GM12878 (cell line): Measurements from ENCODE around the gene PLEKHA6. TPM values are rescaled to one million over a fixed set of nuclear protein-coding genes. Genes with fewer than 3 reads are reported as not detected.

ENCODE experiments used
- ATAC-seq: fragments of 200-7000 bp; cut with Tn5 transposase; 3 replicates; pipeline ENCODE4 v1.9.1; 2020; ENCODE audit warnings: mild to moderate bottlenecking, moderate library complexity
- BruUV-seq: library from RNA; stranded (reverse); fragments of 400-500 nt; replicated peaks from 2 replicates; lab custom pipeline; 2021; lab: Mats Ljungman, UMichigan
- CTCF ChIA-PET: fragments of 300-600 bp; sonication (Branson Sonifier 250); formaldehyde crosslinking; extraction: SDS; loops from one replicate; lab custom pipeline; 2021; ENCODE audit warnings: inconsistent platforms; lab: Yijun Ruan, JAX
- POLR2A ChIA-PET: fragments of 350-600 bp; formaldehyde crosslinking; extraction: SDS; loops from one replicate; lab custom pipeline; 2021; ENCODE audit warnings: inconsistent platforms; lab: Charles Lee
- RAD21 ChIA-PET: fragments of 300-600 bp; sonication (Branson Sonifier 250); formaldehyde crosslinking; loops from one replicate; lab custom pipeline; 2023; ENCODE audit warnings: antibody characterized with exemption; ENCODE audit not compliant: unreplicated experiment; lab: Charles Lee
- SMC1A ChIA-PET: fragments of 300-600 bp; sonication (Branson Sonifier 250); formaldehyde crosslinking; loops from one replicate; lab custom pipeline; 2023; ENCODE audit not compliant: unreplicated experiment, uncharacterized antibody; lab: Charles Lee
- DNase-seq: peaks from one replicate; pipeline ENCODE4 v3.0.0-alpha.2; 2011; ENCODE audit warnings: low read depth, low spot score
- FAIRE-seq: peaks from 3 replicates; lab custom pipeline; 2011; peaks lifted over from hg19 to GRCh38; lab: Jason Lieb, UNC
- H2AFZ ChIP-seq: 2 replicates; pipeline ENCODE4 v1.6.0; 2011; ENCODE audit warnings: low read depth, low read length, control low read depth; ENCODE audit not compliant: control insufficient read depth
- H3K27ac ChIP-seq: 2 replicates; pipeline ENCODE4 v1.5.1; 2011; ENCODE audit warnings: control low read depth; ENCODE audit not compliant: control insufficient read depth, insufficient read depth
- H3K27me3 ChIP-seq, 2 experiments: replicated peaks in 1 of 2; 2 replicates each; pipeline versions ENCODE4 v1.6.0 to v1.6.1; 2011; ENCODE audit warnings: low read length in 1 of 2; ENCODE audit not compliant: control insufficient read depth in 2 of 2, insufficient read depth in 2 of 2
- H3K36me3 ChIP-seq, 2 experiments: 2 replicates each; pipeline ENCODE4 v1.5.1; 2011; ENCODE audit warnings: low read length in 1 of 2; ENCODE audit not compliant: control insufficient read depth in 2 of 2, insufficient read depth in 2 of 2
- H3K4me1 ChIP-seq: 2 replicates; pipeline ENCODE4 v1.6.1; 2011; ENCODE audit warnings: mild to moderate bottlenecking, low read length, moderate library complexity, mixed read lengths; ENCODE audit not compliant: control insufficient read depth, insufficient read depth
- H3K4me2 ChIP-seq: 2 replicates; pipeline ENCODE4 v1.6.0; 2011; ENCODE audit warnings: control low read depth; ENCODE audit not compliant: control insufficient read depth, insufficient read depth
- H3K4me3 ChIP-seq: fragments of 200-600 bp; sonication (generic); 2 replicates; pipeline ENCODE4 v1.5.1; 2016
- H3K79me2 ChIP-seq: 2 replicates; pipeline ENCODE4 v1.6.0; 2011; ENCODE audit warnings: low read length; ENCODE audit not compliant: control insufficient read depth, insufficient read depth
- H3K9ac ChIP-seq: 2 replicates; pipeline ENCODE4 v1.8.0; 2011; ENCODE audit warnings: low read length, control low read depth, mixed read lengths; ENCODE audit not compliant: control insufficient read depth, insufficient read depth
- H3K9me3 ChIP-seq: replicated peaks from 3 replicates; pipeline ENCODE4 v1.5.1; 2011; ENCODE audit warnings: mild to moderate bottlenecking, low read length; ENCODE audit not compliant: control insufficient read depth, insufficient read depth
- H4K20me1 ChIP-seq: 2 replicates; pipeline ENCODE4 v1.6.0; 2011; ENCODE audit not compliant: control insufficient read depth, insufficient read depth
- BHLHE40 ChIP-seq, 2 experiments: fragments of 450-650 bp in 1 of 2; IDR thresholded peaks; 2 replicates each; pipeline ENCODE4 v1.6.1; 2011 to 2017; ENCODE audit warnings: low read depth in 2 of 2, borderline replicate concordance in 1 of 2, improper control_type of control experiment in 1 of 2, low read length in 1 of 2, mild to moderate bottlenecking in 1 of 2
- CREM ChIP-seq: IDR thresholded peaks from 2 replicates; pipeline ENCODE4 v1.6.1; 2014; ENCODE audit warnings: antibody characterized with exemption, low read depth
- JUND ChIP-seq: IDR thresholded peaks from 2 replicates; pipeline ENCODE4 v1.6.1; 2012; ENCODE audit warnings: low read depth, mild to moderate bottlenecking, low read length, improper control_type of control experiment, moderate library complexity
- MYB ChIP-seq: fragments of 150-350 bp; IDR thresholded peaks from 2 replicates; pipeline ENCODE4 v1.6.1; 2014; ENCODE audit warnings: mild to moderate bottlenecking, low read depth, low read length, borderline replicate concordance
- PAX5 ChIP-seq: IDR thresholded peaks from 2 replicates; pipeline ENCODE4 v1.6.1; 2011; ENCODE audit warnings: low read depth, low read length, borderline replicate concordance
- PML ChIP-seq: IDR thresholded peaks from 2 replicates; pipeline ENCODE4 v1.6.1; 2012; ENCODE audit warnings: low read length, inconsistent platforms
- RAD21 ChIP-seq: IDR thresholded peaks from 2 replicates; pipeline ENCODE4 v1.6.1; 2011; ENCODE audit warnings: mild to moderate bottlenecking, low read depth, low read length, moderate library complexity; ENCODE audit not compliant: insufficient read depth
- YBX1 ChIP-seq: fragments of 450-650 bp; IDR thresholded peaks from 2 replicates; pipeline ENCODE4 v1.6.1; 2016; ENCODE audit warnings: antibody characterized with exemption
- WGBS: methylation state at CpG from one replicate; pipeline ENCODE4 v1.1.6; 2016; ENCODE audit warnings: low lambda C conversion rate; ENCODE audit not compliant: insufficient replicate concordance, insufficient coverage; ENCODE audit errors: missing lambda C conversion rate; 5-methylcytosine and 5-hydroxymethylcytosine counted together
- in situ Hi-C: fragments of 300-500 bp; cut with MboI; formaldehyde crosslinking; loops from 9 replicates; pipeline ENCODE4 v1.14.3; 2018; ENCODE audit warnings: mixed read lengths
- intact Hi-C: fragments of 100-400 bp; cut with micrococcal nuclease; formaldehyde crosslinking; loops from one replicate; pipeline ENCODE4 v1.14.2; 2022; ENCODE audit not compliant: unreplicated experiment
- polyA plus RNA-seq, 11 experiments: library from polyadenylated mRNA; depleted of rRNA in 4 of 11; unstranded in 6 of 11; stranded (reverse) in 5 of 11; fragments of >200 nt; fragmentation: Nextera tagmentation in 4 of 11; fragmentation: Illumina TruSeq in 1 of 11; extraction: Ambion mirVana in 4 of 11; extraction: Trizol in 1 of 11; gene quantifications; 1 replicate in 1 of 11; 2 replicates in 10 of 11; pipeline versions ENCODE4 v1.2.1 to v1.2.3, GENCODE V29; 2011 to 2016; ENCODE audit warnings: inconsistent platforms in 2 of 11, missing spikeins in 2 of 11, low read depth in 1 of 11
- total RNA-seq, 4 experiments: library from RNA; depleted of rRNA in 3 of 4; stranded (reverse); fragments of >200 nt in 3 of 4; fragmentation: Illumina TruSeq in 1 of 4; extraction: Trizol in 1 of 4; gene quantifications; 2 replicates each; pipeline versions ENCODE4 v1.2.1 to v1.2.3, GENCODE V29; 2013 to 2021
- TF ChIP-seq, protein P1 (sequence below): IDR thresholded peaks from 2 replicates; pipeline ENCODE4 v1.6.1; 2011; ENCODE audit warnings: low read depth, mild to moderate bottlenecking, low read length, moderate library complexity, borderline replicate concordance; ENCODE audit errors: extremely low read depth
- TF ChIP-seq, protein P2 (sequence below): fragments of 450-650 bp; conservative IDR thresholded peaks from 2 replicates; pipeline ENCODE4 v1.6.1; 2017; ENCODE audit warnings: mild to moderate bottlenecking, moderate library complexity
- TF ChIP-seq, protein P3 (sequence below): IDR thresholded peaks from 2 replicates; pipeline ENCODE4 v1.6.1; 2011; ENCODE audit warnings: borderline replicate concordance, low read depth, mild to moderate bottlenecking, moderate library complexity, mixed read lengths, low read length; ENCODE audit not compliant: insufficient read depth; ENCODE audit errors: extremely low read length

PLEKHA6 gene
- total and polyA plus RNA-seq, 10 of the 15 experiments (the other 5 are each of a cell fraction or from before 2014, with no cell fraction given): 0.04 to 0.81 (median 0.19) TPM; not detected in 4

DNA sequence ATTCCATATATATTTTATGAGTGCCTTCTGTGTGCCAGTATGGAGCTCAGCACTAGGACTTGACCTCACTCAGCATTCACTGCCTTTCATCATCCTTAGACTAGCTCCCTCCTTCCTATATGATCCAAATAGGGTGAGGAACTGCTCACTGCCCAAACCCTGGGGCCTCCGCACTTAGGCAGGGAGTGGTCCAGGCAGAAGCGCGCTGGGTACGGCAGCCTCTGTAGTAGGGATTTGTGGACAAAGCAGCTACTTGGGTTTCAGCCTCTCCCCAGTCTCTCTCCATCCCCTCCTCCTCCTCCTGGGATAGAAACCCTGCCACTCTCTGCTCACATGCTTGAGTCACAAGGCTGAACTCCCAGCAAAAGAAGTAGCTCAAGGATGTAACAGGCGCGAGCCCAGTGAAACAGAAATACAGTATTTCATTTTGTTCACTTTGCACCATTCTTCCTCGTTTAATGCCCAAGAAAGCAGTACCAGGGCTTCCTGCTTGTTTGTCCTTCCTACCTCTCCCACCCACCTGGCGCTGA, 32.9 kb downstream of the PLEKHA6 start:
- DNase-seq (no peak), FAIRE-seq (no peak), ATAC-seq (no peak)
- ChIA-PET SMC1A (interaction anchor here (0.7 to 3.6 kb wide), 4 partner anchors 16 to 37 kb away, joined by 3 to 15 read pairs (median 4); no protein-coding TSS in a partner anchor), POLR2A (interaction anchor here (1.7 kb wide), 1 partner anchor 16 kb away, joined by 4 read pairs; no protein-coding TSS in a partner anchor), RAD21 (interaction anchor here (1.7 kb wide), 1 partner anchor 30 kb away, joined by 3 read pairs; no protein-coding TSS in a partner anchor), CTCF (interaction anchor here (0.6 to 1.1 kb wide), 2 partner anchors 26 to 1331 kb away, joined by 3 to 4 read pairs; no protein-coding TSS in a partner anchor)
- Histone ChIP-seq H3K27me3 (no peaks in the 10 kb centered on the region), H3K4me1 (no peaks in the 10 kb centered on the region), H3K27ac (no peak overlapping the region), H3K9me3 (no peaks in the 10 kb centered on the region), H2AFZ (no peak overlapping the region), H4K20me1 (no peaks in the 10 kb centered on the region), H3K36me3 (no peaks in the 10 kb centered on the region), H3K9ac (no peak overlapping the region), H3K4me3 (no peak overlapping the region), H3K4me2 (no peak overlapping the region), H3K79me2 (no peaks in the 10 kb centered on the region)
- no peak for TF ChIP-seq YBX1
- TF ChIP-seq PML: no peak
- TF ChIP-seq PAX5: no peak
- TF ChIP-seq MYB: no peak
- TF ChIP-seq JUND: no peak
- TF ChIP-seq, protein P1, sequence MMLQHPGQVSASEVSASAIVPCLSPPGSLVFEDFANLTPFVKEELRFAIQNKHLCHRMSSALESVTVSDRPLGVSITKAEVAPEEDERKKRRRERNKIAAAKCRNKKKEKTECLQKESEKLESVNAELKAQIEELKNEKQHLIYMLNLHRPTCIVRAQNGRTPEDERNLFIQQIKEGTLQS: no peak
- WGBS: 77% methylated on average over 8 of the region's 8 CpGs
- in situ Hi-C loops: no loop called here
- no TSS peak for BruUV-seq
- intact Hi-C loops: no loop called here

DNA sequence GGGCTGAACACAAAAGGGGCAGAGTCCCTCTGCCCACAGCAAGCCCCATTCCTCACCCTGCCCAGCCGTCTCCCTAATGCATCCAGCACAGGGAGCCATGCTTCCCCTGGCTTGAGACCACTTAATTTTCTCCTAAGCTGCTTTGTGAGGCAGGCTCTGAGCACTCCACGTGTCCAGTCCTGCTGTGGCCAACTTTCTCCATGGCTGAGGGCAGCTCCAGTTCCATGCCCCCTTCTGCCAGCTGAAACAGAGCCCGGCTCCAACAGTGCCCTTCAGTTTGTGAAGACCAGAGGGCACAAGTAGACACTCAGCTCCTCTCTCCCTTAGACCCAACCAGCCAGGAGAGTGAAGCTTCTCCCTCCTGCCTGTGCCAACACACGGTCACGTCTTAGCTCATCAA, 33.8 kb downstream of the PLEKHA6 start:
- no peaks in the 10 kb centered on the region for H3K9me3 ChIP-seq
- CTCF ChIA-PET: no interaction called here
- 0% methylated on average over 5 of the region's 5 CpGs for WGBS
- RAD21 ChIA-PET: interaction anchor here (1.7 kb wide), 1 partner anchor 31 kb away, joined by 3 read pairs; no protein-coding TSS in a partner anchor
- no peak overlapping the region for H3K27ac ChIP-seq
- intact Hi-C loops (no loop called here), in situ Hi-C loops (no loop called here)
- POLR2A ChIA-PET: no interaction called here
- H3K36me3 ChIP-seq: no peaks in the 10 kb centered on the region
- no peak overlapping the region for H2AFZ ChIP-seq
- H3K4me2 ChIP-seq: no peak overlapping the region
- SMC1A ChIA-PET: interaction anchor here (3.6 kb wide), 1 partner anchor 17 kb away, joined by 15 read pairs; no protein-coding TSS in a partner anchor
- no peaks in the 10 kb centered on the region for H3K79me2 ChIP-seq
- BruUV-seq: no TSS peak
- no peaks in the 10 kb centered on the region for H3K27me3 ChIP-seq
- no peak overlapping the region for H3K4me3 ChIP-seq
- no peaks in the 10 kb centered on the region for H4K20me1 ChIP-seq
- DNase-seq: no peak
- no peak for ATAC-seq
- H3K9ac ChIP-seq: no peak overlapping the region
- H3K4me1 ChIP-seq: no peaks in the 10 kb centered on the region
- no peak for FAIRE-seq
- no peak for TF ChIP-seq PML
- no peak for TF ChIP-seq BHLHE40 (IDR thresholded peaks at IDR 0.05; ENCODE audit: borderline replicate concordance in 1 of 2, low read depth in 2 of 2, low read length in 1 of 2)
- no peak for TF ChIP-seq RAD21
- TF ChIP-seq, protein P2, sequence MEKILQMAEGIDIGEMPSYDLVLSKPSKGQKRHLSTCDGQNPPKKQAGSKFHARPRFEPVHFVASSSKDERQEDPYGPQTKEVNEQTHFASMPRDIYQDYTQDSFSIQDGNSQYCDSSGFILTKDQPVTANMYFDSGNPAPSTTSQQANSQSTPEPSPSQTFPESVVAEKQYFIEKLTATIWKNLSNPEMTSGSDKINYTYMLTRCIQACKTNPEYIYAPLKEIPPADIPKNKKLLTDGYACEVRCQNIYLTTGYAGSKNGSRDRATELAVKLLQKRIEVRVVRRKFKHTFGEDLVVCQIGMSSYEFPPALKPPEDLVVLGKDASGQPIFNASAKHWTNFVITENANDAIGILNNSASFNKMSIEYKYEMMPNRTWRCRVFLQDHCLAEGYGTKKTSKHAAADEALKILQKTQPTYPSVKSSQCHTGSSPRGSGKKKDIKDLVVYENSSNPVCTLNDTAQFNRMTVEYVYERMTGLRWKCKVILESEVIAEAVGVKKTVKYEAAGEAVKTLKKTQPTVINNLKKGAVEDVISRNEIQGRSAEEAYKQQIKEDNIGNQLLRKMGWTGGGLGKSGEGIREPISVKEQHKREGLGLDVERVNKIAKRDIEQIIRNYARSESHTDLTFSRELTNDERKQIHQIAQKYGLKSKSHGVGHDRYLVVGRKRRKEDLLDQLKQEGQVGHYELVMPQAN: no peak
- TF ChIP-seq, protein P3, sequence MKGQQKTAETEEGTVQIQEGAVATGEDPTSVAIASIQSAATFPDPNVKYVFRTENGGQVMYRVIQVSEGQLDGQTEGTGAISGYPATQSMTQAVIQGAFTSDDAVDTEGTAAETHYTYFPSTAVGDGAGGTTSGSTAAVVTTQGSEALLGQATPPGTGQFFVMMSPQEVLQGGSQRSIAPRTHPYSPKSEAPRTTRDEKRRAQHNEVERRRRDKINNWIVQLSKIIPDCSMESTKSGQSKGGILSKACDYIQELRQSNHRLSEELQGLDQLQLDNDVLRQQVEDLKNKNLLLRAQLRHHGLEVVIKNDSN: no peak
- no peak for TF ChIP-seq CREM
